GM13976 (cell line): ENCODE data around the gene NPFFR2.

Experiments used
- DNase-seq: peaks from one replicate; pipeline ENCODE4 v3.0.0; 2012; ENCODE audit warnings: low spot score
- in situ Hi-C: fragments of 300-500 bp; cut with MboI; formaldehyde crosslinking; loops from one replicate; pipeline ENCODE4 v1.12.0; 2022; ENCODE audit warnings: low sequenced_read_pairs, mixed read lengths, inconsistent platforms; ENCODE audit not compliant: unreplicated experiment
- TF ChIP-seq, protein P1 (sequence below): IDR thresholded peaks from 2 replicates; pipeline ENCODE4 v1.5.1; 2012; ENCODE audit warnings: borderline replicate concordance, mild to moderate bottlenecking; ENCODE audit not compliant: insufficient read depth; ENCODE audit errors: extremely low read depth, missing control alignments, control extremely low read depth

NPFFR2 gene

GRCh38 chr4:72109959-72110497 lies 78.2 kb downstream of the NPFFR2 start:
- no peak for DNase-seq
- TF ChIP-seq, protein P1, sequence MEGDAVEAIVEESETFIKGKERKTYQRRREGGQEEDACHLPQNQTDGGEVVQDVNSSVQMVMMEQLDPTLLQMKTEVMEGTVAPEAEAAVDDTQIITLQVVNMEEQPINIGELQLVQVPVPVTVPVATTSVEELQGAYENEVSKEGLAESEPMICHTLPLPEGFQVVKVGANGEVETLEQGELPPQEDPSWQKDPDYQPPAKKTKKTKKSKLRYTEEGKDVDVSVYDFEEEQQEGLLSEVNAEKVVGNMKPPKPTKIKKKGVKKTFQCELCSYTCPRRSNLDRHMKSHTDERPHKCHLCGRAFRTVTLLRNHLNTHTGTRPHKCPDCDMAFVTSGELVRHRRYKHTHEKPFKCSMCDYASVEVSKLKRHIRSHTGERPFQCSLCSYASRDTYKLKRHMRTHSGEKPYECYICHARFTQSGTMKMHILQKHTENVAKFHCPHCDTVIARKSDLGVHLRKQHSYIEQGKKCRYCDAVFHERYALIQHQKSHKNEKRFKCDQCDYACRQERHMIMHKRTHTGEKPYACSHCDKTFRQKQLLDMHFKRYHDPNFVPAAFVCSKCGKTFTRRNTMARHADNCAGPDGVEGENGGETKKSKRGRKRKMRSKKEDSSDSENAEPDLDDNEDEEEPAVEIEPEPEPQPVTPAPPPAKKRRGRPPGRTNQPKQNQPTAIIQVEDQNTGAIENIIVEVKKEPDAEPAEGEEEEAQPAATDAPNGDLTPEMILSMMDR = no peak
- in situ Hi-C loops = no loop called here

DNA sequence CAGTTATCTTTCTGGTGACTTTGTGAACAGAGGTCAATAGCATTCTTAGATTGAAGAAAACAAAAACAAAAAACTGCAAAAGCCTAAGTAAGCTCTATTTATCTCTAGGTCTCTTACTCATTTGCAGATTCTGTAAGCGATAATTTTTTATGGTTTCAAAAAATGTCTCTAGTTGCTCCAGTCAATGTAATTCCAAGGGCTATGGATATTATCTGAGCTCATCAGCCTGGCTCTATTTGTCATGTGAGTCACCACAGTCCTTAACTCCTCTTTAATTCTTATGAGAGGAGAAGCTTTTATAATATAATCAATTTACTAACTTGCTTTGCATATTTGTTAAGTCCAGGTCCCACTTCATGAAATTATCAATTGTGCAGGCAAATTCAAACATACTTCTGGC lies 79.1 kb downstream of the NPFFR2 start:
- in situ Hi-C loops = no loop called here
- TF ChIP-seq, protein P1 = no peak
- no peak for DNase-seq

DNA sequence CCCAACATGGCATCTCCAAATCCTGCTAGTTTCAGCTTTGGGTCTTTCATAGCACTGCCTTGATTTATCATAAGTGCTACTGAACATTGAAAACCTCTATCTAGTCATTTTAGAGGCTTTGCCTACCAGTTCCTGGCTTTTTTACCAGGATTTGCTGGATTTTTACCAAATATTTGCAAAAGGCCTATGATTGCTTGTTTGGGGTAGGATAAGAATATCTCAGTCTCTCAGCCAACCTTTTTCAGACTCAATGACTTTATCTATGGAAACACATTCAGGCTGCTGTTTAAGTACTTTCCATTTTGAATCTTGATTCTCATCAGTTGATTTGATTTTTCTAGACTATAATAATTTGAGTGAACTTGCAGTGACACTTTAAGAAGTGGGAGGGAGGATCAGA lies 80.1 kb downstream of the NPFFR2 start:
- TF ChIP-seq, protein P1 = no peak
- in situ Hi-C loops = no loop called here

DNA sequence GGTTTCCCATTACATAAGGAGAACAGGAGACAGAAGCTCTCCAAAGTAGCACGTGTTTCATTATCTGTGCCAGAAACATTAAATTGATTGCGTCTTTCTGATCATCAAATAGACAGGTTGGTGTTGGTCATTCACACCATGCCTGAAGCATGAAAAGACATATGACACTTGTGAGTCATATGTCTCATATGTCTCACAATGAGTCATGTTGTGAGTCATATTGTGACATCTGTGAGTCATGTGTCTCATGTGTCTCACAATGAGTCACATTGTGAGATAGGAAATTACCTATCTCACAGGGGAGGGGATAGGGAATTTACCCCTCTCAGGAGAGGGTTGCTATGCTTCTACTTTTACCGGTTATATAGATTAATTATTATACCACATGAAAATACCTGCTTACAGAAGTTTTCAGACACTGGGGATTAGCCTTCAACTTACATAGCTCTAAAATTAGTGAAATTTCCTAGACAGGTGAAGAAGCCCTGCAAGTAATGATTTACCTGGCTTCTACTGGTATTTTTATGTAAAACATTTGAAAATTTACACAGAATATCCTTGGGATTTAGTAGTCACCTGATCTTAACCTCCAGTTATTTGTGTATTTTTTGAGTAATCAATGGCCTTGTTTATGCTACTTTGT lies 80.8 kb downstream of the NPFFR2 start:
- in situ Hi-C loops = no loop called here

More for the DNA sequence above, 80.1 kb downstream of the NPFFR2 start:
- no peak for DNase-seq

DNA sequence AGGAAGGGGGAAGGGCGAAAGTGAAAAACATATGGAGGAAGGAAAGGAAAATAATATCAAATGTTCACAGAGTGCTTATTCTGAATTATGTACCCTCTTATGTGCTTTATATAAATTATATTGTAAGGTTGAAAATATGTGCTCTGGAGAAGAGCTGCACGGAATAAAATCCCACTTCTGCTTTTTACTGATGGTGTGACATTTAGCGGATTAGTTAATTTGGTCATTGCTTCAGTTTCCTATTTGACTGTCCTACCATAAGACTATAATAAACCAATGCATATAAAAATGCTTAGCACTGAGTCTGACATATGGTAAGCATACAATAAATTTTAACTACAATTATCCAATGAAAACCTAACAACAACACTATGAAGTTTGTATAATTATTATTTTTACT lies 86.2 kb downstream of the NPFFR2 start:
- in situ Hi-C loops = no loop called here
- DNase-seq = no peak
- TF ChIP-seq, protein P1 = no peak

More for the DNA sequence above, 80.8 kb downstream of the NPFFR2 start:
- TF ChIP-seq, protein P1 = no peak
- DNase-seq = peak; percentile 24

- no peak for DNase-seq
- in situ Hi-C loops = no loop called here
- TF ChIP-seq, protein P1 = no peak
These were observed 88.1 kb downstream of the NPFFR2 start for GRCh38 chr4:72119946-72120345.
